ENCODE data around the gene B4GALT4. TPM values are rescaled to one million over a fixed set of nuclear protein-coding genes. Genes with fewer than 3 reads are reported as not detected.
"Not testable (repeated sequence)": the region's sequence is repeated elsewhere in the genome, so short reads cannot be mapped to it uniquely, and the experiment has no call there.

The B4GALT4 gene
- total RNA-seq, 1 donor from 2014 or later, result 21.8 TPM

- Mint-ChIP-seq H3K4me1 (ENCODE audit: unreplicated experiment) (peaks cover 31% of the 10 kb centered on the region), H3K27me3 (ENCODE audit: unreplicated experiment) (no peaks in the 10 kb centered on the region), H3K4me3 (ENCODE audit: unreplicated experiment) (no peak overlapping the region), H3K27ac (ENCODE audit: unreplicated experiment) (no peak overlapping the region), H3K9me3 (ENCODE audit: unreplicated experiment) (no peaks in the 10 kb centered on the region), H3K36me3 (ENCODE audit: unreplicated experiment) (no peaks in the 10 kb centered on the region)
- no peak for DNase-seq (ENCODE audit: extremely low spot score, unreplicated experiment)
- no peak for TF ChIP-seq CTCF (IDR thresholded peaks at IDR 0.05)
Measured at GRCh38 chr3:119177321-119177720, 63.4 kb downstream of the B4GALT4 start.

- Mint-ChIP-seq H3K27me3 (ENCODE audit: unreplicated experiment) (no peaks in the 10 kb centered on the region), H3K27ac (ENCODE audit: unreplicated experiment) (peak overlapping the region; percentile 70), H3K9me3 (ENCODE audit: unreplicated experiment) (no peaks in the 10 kb centered on the region), H3K4me3 (ENCODE audit: unreplicated experiment) (peak overlapping the region; percentile 41), H3K36me3 (ENCODE audit: unreplicated experiment) (no peaks in the 10 kb centered on the region), H3K4me1 (ENCODE audit: unreplicated experiment) (peaks cover 25% of the 10 kb centered on the region)
- no peak for TF ChIP-seq CTCF (IDR thresholded peaks at IDR 0.05)
- DNase-seq (ENCODE audit: extremely low spot score, unreplicated experiment), result no peak
Measured at GRCh38 chr3:119176778-119177177, 63.9 kb downstream of the B4GALT4 start.

GRCh38 chr3:119175872-119176756 lies 64.6 kb downstream of the B4GALT4 start:
- no peak for DNase-seq (ENCODE audit: extremely low spot score, unreplicated experiment)
- Mint-ChIP-seq H3K27ac (ENCODE audit: unreplicated experiment) (peak overlapping the region; percentile 70), H3K4me3 (ENCODE audit: unreplicated experiment) (peak overlapping the region; percentile 41), H3K9me3 (ENCODE audit: unreplicated experiment) (no peaks in the 10 kb centered on the region), H3K4me1 (ENCODE audit: unreplicated experiment) (peaks cover 24% of the 10 kb centered on the region), H3K36me3 (ENCODE audit: unreplicated experiment) (no peaks in the 10 kb centered on the region), H3K27me3 (ENCODE audit: unreplicated experiment) (no peaks in the 10 kb centered on the region)
- TF ChIP-seq CTCF (IDR thresholded peaks at IDR 0.05), result no peak

GRCh38 chr3:119173325-119173724 lies 67.4 kb downstream of the B4GALT4 start, which contains the start of gene UPK1B:
Gene UPK1B (plus strand): TSS chr3:119173598. CDS start chr3:119186742, 13,144 bp downstream.
- no peaks in the 10 kb centered on the region for H3K9me3 Mint-ChIP-seq (ENCODE audit: unreplicated experiment)
- H3K4me3 Mint-ChIP-seq (ENCODE audit: unreplicated experiment), result peak within 1 kb of the TSS; percentile 8
- no peak within 1 kb of the TSS for H3K27ac Mint-ChIP-seq (ENCODE audit: unreplicated experiment)
- no peaks in the 10 kb centered on the region for H3K27me3 Mint-ChIP-seq (ENCODE audit: unreplicated experiment)
- peaks cover 24% of the 10 kb centered on the region for H3K4me1 Mint-ChIP-seq (ENCODE audit: unreplicated experiment)
- no peaks in the 10 kb centered on the region for H3K36me3 Mint-ChIP-seq (ENCODE audit: unreplicated experiment)
- DNase-seq (ENCODE audit: extremely low spot score, unreplicated experiment), result no peak
- TF ChIP-seq CTCF (IDR thresholded peaks at IDR 0.05), result no peak

GRCh38 chr3:119170821-119171220 lies 69.9 kb downstream of the B4GALT4 start:
- no peak for TF ChIP-seq CTCF (IDR thresholded peaks at IDR 0.05)
- H3K9me3 Mint-ChIP-seq (ENCODE audit: unreplicated experiment), result peaks cover 2% of the 10 kb centered on the region
- DNase-seq (ENCODE audit: extremely low spot score, unreplicated experiment), result no peak
- H3K36me3 Mint-ChIP-seq (ENCODE audit: unreplicated experiment), result no peaks in the 10 kb centered on the region
- no peak overlapping the region for H3K4me3 Mint-ChIP-seq (ENCODE audit: unreplicated experiment)
- peaks cover 14% of the 10 kb centered on the region for H3K4me1 Mint-ChIP-seq (ENCODE audit: unreplicated experiment)
- H3K27ac Mint-ChIP-seq (ENCODE audit: unreplicated experiment), result no peak overlapping the region
- H3K27me3 Mint-ChIP-seq (ENCODE audit: unreplicated experiment), result no peaks in the 10 kb centered on the region

- H3K4me3 Mint-ChIP-seq (ENCODE audit: unreplicated experiment); H3K4me1 Mint-ChIP-seq (ENCODE audit: unreplicated experiment); H3K27ac Mint-ChIP-seq (ENCODE audit: unreplicated experiment); DNase-seq (ENCODE audit: extremely low spot score, unreplicated experiment); H3K27me3 Mint-ChIP-seq (ENCODE audit: unreplicated experiment); H3K36me3 Mint-ChIP-seq (ENCODE audit: unreplicated experiment): not testable (repeated sequence)
- peaks cover 10% of the 10 kb centered on the region for H3K9me3 Mint-ChIP-seq (ENCODE audit: unreplicated experiment)
Measured at GRCh38 chr3:119164745-119165144, 75.9 kb downstream of the B4GALT4 start.
